Limb (tissue), 2 donors: ENCODE data around the gene NGB.

ENCODE experiments used
- DNase-seq, 2 donors: peaks; one replicate each; pipeline ENCODE4 v3.0.0-alpha.2; 2016; ENCODE audit errors: extremely low spot score in 2 of 2

NGB gene

GRCh38 chr14:77265187-77265515 is 5.9 kb downstream of the NGB start:
- DNase-seq, result no peak

DNA sequence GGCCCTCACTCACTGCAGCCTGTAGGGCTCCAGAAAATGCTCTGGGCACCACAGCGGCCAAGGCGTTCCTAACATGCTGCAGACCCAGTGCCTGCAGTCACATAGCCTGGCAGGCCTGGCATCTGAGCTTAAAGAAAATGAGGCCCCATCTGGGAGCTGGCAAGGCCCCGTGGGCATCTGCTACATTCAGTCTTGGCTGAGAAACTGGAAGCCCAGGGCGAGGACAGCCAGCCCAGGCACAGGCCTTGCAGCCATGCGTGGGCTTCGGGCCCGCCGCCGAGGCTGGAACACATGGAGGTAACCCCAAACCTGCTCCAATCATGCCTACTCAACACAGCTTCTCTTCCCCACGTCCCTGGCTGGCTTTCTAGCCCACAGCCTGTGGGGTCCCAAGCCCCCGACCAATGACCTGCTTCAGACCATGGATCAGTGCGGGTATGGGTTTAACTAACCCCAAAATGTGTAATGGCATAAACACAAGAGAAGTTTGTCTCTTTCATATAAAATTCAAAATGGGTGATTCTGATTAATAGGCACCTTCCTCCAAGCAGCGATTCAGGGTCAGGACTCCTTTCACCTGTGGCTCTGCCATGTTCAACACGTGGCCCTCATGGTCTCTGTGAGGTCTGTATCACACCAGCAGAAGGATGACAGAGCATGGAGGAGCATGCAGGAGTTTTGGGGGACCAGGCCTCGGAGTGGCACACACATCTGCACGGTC is 6.4 kb downstream of the NGB start:
- no peak for DNase-seq

DNA sequence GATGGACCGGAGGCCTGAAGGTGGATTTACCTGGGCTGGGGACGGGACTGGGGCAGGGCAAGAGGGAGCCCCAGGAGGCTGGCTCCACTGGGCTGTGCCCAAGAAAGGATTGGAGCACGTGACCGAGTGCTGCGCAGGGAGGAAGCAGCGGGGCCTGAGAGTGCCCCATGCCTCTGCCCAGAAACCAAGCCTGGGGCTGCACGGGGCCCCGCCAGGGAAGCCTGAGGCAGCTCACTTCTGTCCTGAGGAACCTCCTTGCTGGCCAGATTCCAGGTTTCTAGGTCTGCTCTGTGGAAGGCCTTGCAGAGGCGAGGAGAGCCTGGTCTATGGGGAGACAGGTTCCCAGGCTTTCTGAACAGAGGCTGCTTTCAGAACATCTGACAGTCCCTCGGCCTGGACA is 10.4 kb downstream of the NGB start:
- peak in 1 of 2 donors; percentile 3 for DNase-seq

GRCh38 chr14:77260199-77260598 is 10.8 kb downstream of the NGB start:
- no peak for DNase-seq

- DNase-seq, result no peak
Observed at GRCh38 chr14:77259025-77259715, 11.8 kb downstream of the NGB start.

GRCh38 chr14:77258566-77258965 is 12.4 kb downstream of the NGB start:
- no peak for DNase-seq

DNA sequence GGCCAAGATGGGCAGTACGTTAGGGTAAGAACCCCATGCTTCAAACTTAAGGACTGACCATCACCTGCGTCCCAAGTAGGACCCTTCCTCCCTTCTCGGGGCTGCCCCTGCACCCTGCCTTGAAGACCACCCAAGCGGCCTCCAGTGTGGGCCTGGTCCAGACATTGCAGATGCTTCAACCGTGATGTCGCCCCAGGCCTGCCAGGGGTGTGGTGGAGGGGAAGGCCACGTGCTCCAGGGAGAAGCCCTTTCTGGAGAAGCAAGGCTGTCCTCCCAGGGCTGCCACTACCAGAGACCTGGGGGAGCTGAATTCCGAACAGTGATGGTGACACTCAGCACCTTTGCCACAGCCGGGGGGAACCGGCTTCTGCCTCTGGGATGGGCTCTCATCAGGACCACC is 13.3 kb downstream of the NGB start:
- no peak for DNase-seq

DNA sequence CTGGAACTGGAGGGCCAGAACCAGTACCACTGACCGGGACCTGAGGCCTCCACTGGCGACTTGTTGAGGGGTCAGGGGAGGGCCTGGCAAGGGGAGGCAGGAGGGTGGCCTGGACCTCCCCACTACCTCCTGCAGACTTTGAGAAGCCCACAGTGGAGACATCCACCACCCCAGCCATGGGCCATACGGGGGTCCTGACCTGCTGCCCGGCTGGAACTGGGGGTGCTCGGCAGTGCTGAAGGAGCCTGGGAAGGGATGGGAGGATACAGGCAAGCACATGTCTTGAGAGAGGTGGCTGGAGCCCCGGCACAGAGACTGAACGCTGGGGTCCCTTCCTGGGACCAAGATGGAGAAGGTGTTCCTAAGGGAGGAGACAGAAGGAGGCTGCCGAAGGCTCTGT is 14.3 kb downstream of the NGB start:
- no peak for DNase-seq

DNA sequence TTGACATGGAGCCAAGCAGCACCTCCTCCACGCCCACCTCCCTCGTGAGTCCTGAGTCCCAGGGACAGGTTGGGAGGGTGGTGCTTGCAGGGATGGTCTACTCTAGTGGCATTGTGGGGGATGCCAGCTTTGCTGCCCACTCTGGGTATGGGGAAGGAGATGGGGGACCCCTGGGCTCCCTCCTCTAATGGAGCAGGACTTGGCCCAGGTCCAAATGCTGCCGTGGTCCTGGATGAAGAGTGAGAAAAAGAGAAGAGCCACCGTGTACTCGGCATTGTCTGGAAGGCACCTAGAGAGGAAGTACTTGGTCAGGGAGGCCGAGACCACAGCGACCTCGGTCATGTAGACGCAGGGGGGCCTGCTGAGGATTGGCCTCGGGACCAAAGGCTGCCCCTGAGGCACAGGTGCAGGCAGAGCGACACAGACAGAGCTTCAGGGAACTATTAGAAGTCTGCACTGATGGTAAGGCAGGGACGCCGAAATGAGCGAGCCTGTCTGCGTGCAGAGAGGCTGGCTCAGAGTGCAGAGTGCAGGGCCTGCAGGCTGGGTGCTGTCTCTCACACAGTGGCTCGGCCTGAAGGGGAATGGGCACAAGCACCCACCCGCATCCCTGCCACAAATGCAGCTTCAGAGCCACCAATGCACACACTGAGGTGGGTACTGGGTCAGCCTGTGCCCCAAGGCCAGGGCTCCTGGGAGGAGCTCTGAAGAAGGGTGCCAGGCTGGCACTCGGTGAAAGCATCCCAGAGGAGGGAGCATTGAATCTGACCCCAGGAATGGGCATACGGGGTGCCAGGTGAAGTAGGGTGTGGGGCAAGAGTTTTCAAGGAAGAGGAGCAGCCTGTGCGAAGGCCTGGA is 17.4 kb downstream of the NGB start:
- DNase-seq, result no peak

- DNase-seq, result no peak
Observed at GRCh38 chr14:77251870-77252269, 19.1 kb downstream of the NGB start.

DNA sequence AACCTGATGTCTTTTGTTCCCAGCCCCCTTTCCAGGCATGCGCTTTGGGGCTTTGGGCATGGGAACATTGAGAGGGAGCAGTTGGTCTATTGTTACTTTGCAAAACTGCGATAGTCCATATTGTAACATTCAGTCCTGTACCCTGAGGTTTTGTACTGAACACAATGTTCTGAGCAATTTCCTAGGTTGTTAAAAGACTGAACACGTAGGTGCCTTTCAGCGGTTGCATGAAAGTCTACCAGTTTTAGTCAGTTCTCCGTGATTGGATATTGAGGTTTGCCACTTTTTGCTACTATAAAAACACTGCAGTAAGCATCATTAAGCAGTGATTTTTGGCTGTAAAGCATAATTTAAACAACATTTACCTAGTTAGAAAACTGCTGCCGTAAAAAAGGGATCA is 20.1 kb downstream of the NGB start:
- DNase-seq, result no peak

GRCh38 chr14:77249286-77249685 is 21.7 kb downstream of the NGB start:
- no peak for DNase-seq

GRCh38 chr14:77248666-77249065 is 22.3 kb downstream of the NGB start:
- DNase-seq, result no peak

DNA sequence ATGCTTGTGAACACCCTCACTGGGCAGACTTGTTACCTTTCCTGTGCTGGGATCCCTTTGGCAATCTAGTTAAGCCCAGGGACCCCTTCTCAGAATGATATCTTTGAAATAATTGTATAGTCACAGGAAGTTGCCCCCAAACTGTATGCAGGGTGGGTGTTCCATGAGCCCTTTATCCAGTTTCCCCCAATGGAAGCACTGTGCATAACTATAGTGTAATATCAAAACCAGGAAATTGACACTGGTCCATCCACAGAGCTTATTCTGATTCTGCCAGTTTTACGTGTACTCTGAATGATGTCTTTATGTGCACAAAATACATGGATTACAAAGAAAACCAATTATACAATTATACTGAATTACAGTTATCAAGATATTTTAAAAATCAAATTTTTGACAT is 24.2 kb downstream of the NGB start:
- DNase-seq, result no peak

DNA sequence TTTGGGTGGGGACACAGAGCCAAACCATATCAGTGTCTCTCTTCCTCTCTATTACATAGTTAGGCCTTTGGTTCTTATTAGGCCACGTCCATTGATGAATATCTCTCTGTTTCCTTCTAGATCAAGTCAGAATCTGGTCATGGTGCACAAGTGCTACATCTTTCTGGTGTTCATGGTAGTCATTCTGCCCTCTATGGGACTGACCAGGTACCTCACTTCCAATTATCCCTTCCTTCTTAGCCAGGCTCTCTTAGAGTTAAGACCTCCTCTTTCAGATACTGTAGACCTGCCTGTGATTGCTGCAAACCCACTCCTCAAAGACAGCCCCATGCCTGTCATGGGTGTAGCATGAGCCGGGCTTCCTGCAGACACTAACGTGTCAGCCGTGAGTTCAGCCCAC is 25.2 kb downstream of the NGB start:
- no peak for DNase-seq

DNA sequence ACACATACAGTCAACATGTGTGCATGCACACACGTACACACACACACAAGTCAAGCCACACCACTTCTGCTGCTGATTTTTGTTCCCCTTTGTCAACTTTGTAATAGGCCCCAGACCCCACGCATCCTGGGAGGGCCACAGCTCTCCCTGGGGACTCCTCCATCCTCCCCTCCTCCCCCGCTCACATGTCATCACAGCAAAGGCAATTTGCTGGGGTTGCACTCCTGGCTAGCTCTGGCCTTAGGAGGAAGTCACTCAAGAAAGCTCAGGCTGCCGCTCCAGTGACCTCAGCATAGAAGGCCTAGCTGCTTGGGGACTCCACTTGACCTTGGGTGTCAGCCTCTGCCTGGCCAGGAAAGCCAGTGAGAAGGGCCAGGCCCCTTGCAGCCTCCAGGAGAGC is 27.2 kb downstream of the NGB start:
- no peak for DNase-seq

GRCh38 chr14:77242752-77243151 is 28.3 kb downstream of the NGB start:
- DNase-seq, result no peak

DNA sequence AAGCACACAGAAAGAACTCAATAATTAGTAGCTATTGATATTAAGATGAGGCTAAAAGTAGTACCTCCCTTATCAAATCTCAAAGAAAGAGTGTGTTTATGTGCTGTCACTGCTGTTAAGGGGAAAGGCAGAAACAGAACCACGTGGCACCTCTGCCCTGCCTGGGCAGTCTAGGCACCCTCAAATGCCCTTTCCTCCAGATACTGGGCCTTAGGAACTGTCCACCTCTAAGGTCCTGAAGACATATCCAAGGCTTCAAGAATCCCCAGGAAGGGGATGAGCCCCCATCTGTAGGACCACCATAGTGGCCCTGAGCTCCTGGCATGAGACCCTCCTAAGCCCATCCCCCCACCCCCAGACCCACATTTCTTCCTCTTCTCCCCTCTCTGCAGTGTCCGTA is 29.1 kb downstream of the NGB start:
- DNase-seq, result no peak

GRCh38 chr14:77240336-77240915 is 30.6 kb downstream of the NGB start:
- no peak for DNase-seq

DNA sequence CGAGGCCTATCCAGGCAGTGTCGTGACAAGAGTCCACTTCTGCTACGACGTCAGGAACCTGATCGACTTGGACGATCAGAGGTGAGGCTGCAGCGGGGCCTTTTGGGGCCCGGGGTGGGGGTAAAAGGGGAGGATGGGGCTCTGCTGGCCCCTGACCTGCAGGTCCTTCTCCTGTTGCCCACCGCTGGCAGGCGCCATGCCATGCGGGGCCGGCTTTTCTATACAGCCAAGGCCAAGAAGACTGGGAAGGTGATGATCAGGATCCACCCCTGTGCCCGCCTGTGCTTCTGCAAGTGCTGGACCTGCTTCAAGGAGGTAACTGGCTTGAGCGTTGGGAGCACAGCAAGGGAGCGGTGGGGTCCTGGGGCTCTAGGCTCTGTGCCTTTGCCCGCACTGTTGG is 31.6 kb downstream of the NGB start:
- no peak for DNase-seq

GRCh38 chr14:77238996-77239395 is 32.0 kb downstream of the NGB start:
- no peak for DNase-seq

- no peak for DNase-seq
Observed at GRCh38 chr14:77238356-77238755, 32.6 kb downstream of the NGB start.
